Muscle of leg (tissue), 9 donors: ENCODE measurements around the gene ZNF189. TPM values are rescaled to one million over a fixed set of nuclear protein-coding genes. Genes with fewer than 3 reads are reported as not detected.

Source experiments
- polyA plus RNA-seq, 8 donors: library from polyadenylated mRNA; unstranded; fragments of 120-200 nt; gene quantifications; one replicate each; pipeline versions ENCODE4 v1.2.1 to v1.2.3, GENCODE V29; 2013; ENCODE audit warnings: inconsistent platforms in 1 of 8, low replicate concordance in 1 of 8; ENCODE audit not compliant: insufficient read length in 8 of 8, insufficient read depth in 1 of 8
- total RNA-seq: library from RNA; stranded (reverse); fragments of 120-200 nt; gene quantifications from one replicate; pipeline ENCODE4 v1.2.4, GENCODE V29; 2013

Gene ZNF189
- total and polyA plus RNA-seq, 9 donors: 17.7 to 26.1 (median 19.7) TPM

Other genes starting within 250 kb of the ZNF189 start
- gene BAAT, start 13.8 kb upstream of the ZNF189 start, total RNA-seq: 0.66 TPM
- 1 to 10 TPM in 4 of 8 donors, under 1 TPM in 4; 0.33 to 3.0 (median 0.83) TPM for gene BAAT, start 13.8 kb upstream of the ZNF189 start, polyA plus RNA-seq
- gene MRPL50, start 233 bp upstream of the ZNF189 start, total RNA-seq: 16.6 TPM
- gene MRPL50, start 233 bp upstream of the ZNF189 start, polyA plus RNA-seq: 10 to 100 TPM; 13.8 to 16.9 (median 15.5) TPM
- gene ALDOB, start 36.9 kb downstream of the ZNF189 start, total RNA-seq: 0.40 TPM
- gene ALDOB, start 36.9 kb downstream of the ZNF189 start, polyA plus RNA-seq: 10 to 100 TPM in 2 of 8 donors, 1 to 10 TPM in 1, under 1 TPM in 5; 0.27 to 21.1 (median 0.69) TPM
- 24.5 TPM for gene RNF20, start 135.0 kb downstream of the ZNF189 start, total RNA-seq
- gene RNF20, start 135.0 kb downstream of the ZNF189 start, polyA plus RNA-seq: 10 to 100 TPM; 29.2 to 43.0 (median 37.1) TPM
- gene PPP3R2, start 196.1 kb downstream of the ZNF189 start, total RNA-seq: 0.04 TPM
- gene PPP3R2, start 196.1 kb downstream of the ZNF189 start, polyA plus RNA-seq: under 1 TPM in 1 of 8 donors, not detected in 7; 0.04 TPM